DMS79 (cell line): ENCODE measurements around the gene PDIA5.

ENCODE experiments used
- DNase-seq: peaks from one replicate; lab custom pipeline; 2025; lab: John Stamatoyannopoulos, UW

PDIA5 gene

GRCh38 chr3:123071581-123071980 lies 4.8 kb downstream of the PDIA5 start:
- no peak for DNase-seq

- DNase-seq = no peak
Observed at GRCh38 chr3:123072152-123072551, 5.3 kb downstream of the PDIA5 start.

DNA sequence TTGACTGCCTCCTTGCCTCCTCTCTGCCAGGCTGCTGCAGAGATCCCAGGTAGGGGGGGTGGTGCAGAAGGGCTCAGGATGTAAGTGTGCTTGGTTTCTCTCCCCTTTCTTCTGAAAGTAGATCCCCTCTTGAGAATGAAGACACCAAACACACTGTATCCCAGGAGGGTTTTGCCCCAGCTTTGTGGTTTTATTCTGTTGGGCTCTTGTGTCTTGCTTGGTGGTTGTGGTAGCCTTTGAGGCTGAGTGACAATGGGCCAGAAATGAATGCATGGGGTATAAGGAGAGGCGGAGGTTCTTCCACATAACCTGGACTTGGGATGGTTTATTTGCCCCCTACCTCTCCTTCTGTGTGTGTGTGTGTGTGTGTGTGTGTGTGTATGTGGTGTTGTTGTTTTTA lies 5.7 kb downstream of the PDIA5 start:
- DNase-seq = peak; percentile 57

- DNase-seq = no peak
Observed at GRCh38 chr3:123075359-123075758, 8.5 kb downstream of the PDIA5 start.

DNA sequence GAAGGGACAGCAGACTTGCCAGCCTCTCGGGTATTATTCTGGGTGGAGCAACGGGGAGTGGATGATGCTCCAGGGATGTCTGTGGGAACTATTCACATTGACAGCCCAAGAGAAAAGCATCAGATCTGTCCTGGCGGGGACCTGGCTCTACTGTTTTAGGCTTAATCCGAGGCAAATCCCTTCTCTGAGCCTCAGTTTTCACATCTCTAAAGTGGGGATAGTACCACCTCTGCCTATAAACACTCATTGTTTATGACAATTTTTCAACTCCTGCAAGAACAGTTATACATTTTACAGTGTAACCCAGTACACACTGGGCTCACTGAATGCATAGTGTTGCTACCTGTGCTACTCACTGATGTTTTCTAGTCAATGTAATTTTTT lies 9.3 kb downstream of the PDIA5 start:
- no peak for DNase-seq

GRCh38 chr3:123076496-123077418 lies 9.9 kb downstream of the PDIA5 start:
- DNase-seq = peak; percentile 90

GRCh38 chr3:123078101-123078500 lies 11.3 kb downstream of the PDIA5 start:
- DNase-seq = no peak

DNA sequence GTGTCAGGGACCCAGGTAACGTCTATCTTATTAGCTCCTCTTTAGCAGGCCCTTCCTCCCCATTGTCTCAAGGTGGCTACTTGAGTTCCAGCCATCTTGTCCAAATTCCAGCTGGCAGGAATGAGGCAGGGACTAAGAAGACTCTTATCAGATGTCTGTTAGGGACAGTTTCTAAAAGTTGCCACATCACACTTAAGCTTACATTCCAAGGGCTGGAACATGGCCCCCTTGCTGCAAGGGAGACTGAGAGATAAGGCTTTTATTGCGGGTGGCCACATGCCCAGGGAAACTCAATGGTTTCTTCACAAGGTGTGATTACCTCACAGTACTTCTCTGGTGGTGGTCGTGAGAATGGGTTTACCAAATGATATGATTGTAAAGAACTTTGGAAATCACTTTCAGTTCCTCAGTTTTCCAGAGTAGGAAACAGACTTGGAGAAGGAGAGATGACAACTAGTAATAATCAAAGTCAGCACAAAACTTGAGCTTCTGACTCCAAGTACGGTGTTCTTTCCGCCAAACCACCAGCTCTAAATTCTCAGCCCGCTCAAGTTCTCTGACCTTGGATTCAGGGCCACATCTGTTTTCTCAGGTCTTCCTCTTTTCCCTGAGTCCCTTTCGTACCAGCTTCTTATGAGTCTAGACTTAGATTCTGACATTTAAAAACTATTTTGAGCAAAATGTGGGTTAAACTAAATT lies 14.2 kb downstream of the PDIA5 start:
- no peak for DNase-seq

DNA sequence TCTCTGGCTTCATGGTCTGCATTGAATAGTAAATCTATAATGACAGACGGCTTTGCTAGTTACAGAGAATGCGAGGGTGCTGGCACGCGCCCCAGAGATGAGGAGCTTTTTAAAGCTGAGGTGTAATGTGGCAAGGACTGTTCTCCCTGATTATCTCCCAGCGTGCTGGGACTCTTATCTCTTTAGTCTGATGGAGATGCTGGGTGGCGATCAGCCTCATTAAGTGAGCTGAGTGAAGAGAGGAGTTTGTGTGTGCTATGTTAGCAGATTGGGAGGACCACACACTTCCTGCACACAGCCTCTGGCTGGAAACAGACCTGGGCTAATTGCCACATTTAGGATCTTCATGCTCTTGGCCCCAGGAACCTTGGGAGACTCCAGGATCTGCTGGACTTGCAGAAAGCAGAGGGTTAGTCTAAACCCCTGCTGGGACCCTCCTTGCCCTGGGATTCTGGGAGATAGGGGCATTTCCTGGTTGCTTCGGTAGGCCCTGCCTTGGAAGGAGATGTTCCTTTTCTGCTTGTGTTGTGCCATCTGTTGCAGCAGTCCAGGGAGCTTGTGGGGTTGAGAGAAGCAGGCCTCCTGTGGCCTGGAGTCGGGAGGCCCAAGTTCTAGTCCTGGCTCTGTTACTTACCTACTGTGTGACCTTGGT lies 15.0 kb downstream of the PDIA5 start:
- DNase-seq = peak; percentile 71

- no peak for DNase-seq
Observed at GRCh38 chr3:123082370-123083065, 15.7 kb downstream of the PDIA5 start.

DNA sequence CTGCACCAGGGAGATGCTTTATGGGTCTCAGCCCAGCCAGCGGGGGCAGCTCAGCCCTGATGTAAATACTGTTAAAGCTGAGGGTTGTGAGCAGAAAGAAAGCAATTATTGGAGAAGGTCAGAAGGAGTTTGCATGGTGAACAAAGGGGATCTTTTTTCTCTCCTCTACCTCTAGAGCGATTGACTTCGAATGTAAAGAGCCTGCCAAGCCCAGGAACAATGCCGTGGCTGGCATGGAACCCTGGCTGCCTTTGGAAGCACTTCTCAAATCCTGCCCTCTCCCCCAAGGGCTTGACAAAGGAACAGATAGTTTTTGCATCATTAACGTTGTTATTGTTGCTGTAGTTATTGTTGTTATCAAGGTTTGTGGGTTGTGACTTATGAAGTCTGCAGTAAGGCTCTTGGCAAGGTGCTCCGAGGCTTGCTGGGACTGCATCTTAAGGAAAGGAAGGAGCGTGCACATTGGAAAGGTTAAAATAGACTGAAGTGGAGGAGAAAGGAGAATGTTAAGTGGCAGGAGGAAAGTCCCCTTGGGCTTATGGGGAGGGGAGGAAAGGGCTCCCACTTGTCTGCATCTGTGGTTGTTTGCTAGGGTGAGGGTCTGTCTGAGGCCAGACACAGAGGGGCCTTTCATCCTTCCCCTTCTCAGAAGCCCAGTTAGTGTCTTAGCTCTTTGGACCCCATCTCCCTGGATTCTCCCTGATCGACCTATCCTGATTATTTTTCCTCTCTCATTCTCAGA lies 16.7 kb downstream of the PDIA5 start:
- DNase-seq = peak; percentile 66

DNA sequence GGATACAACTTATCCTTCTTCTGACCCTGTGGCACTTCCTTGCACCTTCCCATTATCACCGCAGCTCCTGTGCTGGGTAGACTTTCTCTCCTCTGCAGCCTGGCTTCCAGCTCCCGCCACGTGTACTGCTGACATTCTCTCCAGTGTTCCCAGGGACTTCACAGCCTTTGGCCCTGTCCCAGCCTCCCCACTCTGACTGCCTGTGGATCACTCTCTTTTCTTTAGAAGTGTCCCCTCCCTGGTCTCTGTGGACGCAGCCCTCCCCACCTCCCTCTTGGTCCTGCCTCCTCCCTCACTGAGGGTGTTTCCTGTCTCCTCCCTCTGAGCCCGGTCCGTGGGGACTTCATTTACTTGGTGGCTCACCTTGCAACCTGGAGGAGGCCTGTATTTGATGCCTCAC lies 17.4 kb downstream of the PDIA5 start:
- DNase-seq = no peak

- DNase-seq = no peak
Observed at GRCh38 chr3:123084738-123085237, 18.0 kb downstream of the PDIA5 start.

DNA sequence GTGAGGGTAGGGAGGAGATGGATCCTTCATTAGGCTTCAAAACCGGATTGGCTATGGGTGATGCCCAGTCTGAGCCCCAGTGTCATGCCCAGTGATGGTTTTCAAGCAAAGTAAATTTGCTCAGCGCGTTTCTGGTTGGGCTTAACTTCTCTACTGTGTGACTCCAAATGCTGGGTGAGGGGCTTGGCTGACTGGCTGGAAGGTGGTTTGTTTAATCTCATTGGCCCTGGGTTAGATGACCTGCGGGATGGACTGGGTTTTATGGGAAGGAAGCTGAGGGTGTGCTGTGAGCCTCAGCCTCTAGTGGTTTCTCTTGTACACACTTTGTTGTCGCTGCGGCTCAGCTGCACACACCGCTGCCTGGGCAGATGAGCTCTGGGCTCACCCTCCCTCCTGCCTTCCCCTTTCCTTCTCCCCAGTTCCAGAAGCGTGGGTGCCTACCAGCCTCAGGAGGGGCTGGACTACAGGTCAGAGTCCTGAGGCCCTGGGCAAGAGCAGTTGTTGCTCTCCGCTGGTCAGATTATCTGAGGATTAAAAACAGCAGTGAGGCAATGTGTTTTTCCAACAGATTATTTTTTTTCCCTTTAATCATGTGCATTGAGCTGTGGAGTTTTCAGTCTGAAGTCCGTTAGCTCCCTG lies 18.6 kb downstream of the PDIA5 start:
- DNase-seq = no peak

DNA sequence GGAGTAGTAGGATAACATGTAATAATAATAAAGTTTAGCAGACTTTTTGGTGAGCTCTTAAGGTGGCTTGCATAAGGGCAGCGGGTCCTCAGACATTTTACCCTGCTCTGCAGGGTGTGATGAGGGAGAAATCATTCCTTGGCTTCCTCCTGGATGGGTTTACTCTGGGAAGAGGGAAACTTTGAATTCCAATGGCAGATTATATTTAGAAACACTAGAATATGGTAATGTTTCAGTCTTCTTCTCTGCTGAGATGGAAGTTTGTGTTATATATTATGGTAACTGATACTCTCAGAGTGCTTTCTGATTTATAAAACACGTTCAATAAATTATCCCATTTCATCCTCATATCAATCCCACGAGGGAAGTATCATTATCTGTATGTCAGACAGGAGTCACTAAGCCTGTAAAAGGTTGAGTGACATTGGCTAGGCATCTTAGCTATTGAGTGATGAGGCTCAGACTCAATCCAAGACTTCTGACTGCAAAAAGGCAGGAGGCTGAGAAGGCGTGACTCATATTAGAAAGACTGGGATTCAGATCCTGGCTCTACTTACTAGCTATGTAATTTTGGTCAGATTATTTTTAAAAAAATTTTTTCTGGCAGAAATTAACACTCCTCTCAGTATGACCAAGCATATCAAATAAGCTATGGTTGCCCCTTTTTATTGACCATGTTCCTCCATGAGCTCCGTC lies 19.3 kb downstream of the PDIA5 start:
- no peak for DNase-seq

- no peak for DNase-seq
Observed at GRCh38 chr3:123088387-123088786, 21.6 kb downstream of the PDIA5 start.

- peak; percentile 42 for DNase-seq
Observed at GRCh38 chr3:123089611-123090331, 22.9 kb downstream of the PDIA5 start.

DNA sequence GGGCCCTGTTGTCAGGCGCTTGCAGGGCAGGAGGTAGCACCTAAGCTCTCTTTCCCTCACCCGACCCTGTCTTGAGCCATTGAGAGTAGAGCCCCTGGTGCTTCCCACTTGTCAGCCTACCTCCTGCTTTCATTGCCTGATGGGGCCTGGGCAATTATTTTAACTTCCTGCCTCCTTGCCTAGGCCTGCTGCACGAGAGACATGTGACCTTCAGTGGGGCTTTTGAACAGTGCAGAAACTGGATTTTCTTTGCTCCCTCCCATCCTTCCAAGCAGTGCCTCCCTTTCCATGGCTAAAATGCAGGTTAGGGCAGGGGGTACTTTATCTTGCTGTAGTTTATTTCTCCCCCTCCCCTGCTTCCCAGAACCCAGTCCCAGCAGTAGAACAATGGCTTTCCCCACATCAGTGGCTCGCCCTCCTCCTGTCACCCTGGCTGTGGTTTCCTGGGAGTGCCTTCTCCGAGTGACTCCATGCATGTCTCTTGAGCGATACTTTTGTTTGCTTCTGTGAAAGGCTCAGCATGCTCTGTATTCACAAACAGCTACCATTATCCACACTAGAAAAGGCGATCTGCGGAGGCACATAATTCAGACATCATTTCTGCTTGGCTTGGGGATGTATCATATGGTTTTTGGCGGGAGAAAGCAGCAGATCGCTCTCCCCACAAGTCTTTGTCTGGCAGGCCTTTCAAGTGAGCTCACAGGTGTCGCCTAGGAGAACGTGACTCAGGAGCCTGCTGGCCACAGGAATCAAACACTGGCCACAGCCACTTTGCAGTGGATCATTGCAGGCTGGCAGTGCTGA lies 24.1 kb downstream of the PDIA5 start:
- DNase-seq = peak; percentile 70

DNA sequence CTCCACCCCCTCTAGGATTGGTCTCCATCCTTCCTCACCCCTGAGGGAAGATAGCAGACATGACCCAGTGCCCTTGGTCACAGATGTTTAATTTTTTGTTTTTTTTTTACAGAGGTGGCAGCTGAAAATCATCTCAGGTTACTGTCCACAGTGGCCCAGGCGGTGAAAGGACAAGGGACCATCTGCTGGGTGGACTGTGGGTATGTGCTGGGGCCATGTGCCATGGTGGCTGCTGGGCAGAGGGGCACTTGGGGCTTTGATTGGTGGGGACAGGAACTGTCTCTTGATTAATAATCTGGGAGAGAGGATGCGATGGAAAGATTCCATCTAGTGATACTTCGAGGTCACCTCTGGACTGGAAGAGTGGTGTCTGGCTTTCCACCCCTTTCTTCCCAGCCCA lies 25.4 kb downstream of the PDIA5 start:
- no peak for DNase-seq
